Neural cell (in vitro differentiated cells): ENCODE results near the gene ATP8B1. TPM values are rescaled to one million over a fixed set of nuclear protein-coding genes. Genes with fewer than 3 reads are reported as not detected.
"Not testable (repeated sequence)": the region's sequence is repeated elsewhere in the genome, so short reads cannot be mapped to it uniquely, and the experiment has no call there.

Experiments
- H2AFZ ChIP-seq: fragments of 200-600, 300-800 bp; sonication (generic), shearing (Covaris generic); 2 replicates; pipeline ENCODE4 v1.6.0; 2014; ENCODE audit warnings: low read depth, mild to moderate bottlenecking, antibody characterized with exemption, low read length, moderate library complexity
- H3F3A ChIP-seq: fragments of 200-600 bp; shearing (Covaris generic); 2 replicates; pipeline ENCODE4 v1.6.1; 2016; ENCODE audit warnings: mild to moderate bottlenecking, moderate library complexity, mixed read lengths, antibody characterized with exemption, low read length; ENCODE audit not compliant: insufficient read depth, poor library complexity, severe bottlenecking
- H3K27ac ChIP-seq: fragments of 200-600, 300-800 bp; sonication (generic), shearing (Covaris generic); 2 replicates; pipeline ENCODE4 v1.5.1; 2014; ENCODE audit warnings: mild to moderate bottlenecking, low read length, moderate library complexity
- H3K27me3 ChIP-seq: fragments of 300-800, 200-600 bp; sonication (generic), shearing (Covaris generic); 2 replicates; pipeline ENCODE4 v1.6.0; 2014; ENCODE audit warnings: mild to moderate bottlenecking, low read depth, low read length, moderate library complexity; ENCODE audit not compliant: insufficient read depth
- H3K36me3 ChIP-seq: fragments of 300-800, 200-600 bp; sonication (generic), shearing (Covaris generic); 2 replicates; pipeline ENCODE4 v1.5.1; 2014; ENCODE audit warnings: mild to moderate bottlenecking, antibody characterized with exemption, low read length, moderate library complexity; ENCODE audit not compliant: insufficient read depth
- H3K4me2 ChIP-seq: fragments of 300-800, 200-600 bp; sonication (generic), shearing (Covaris generic); 2 replicates; pipeline ENCODE4 v1.6.0; 2014; ENCODE audit warnings: mild to moderate bottlenecking, low read length
- H3K4me3 ChIP-seq: fragments of 300-800, 200-600 bp; sonication (generic), shearing (Covaris generic); 2 replicates; pipeline ENCODE4 v1.5.1; 2014; ENCODE audit warnings: mild to moderate bottlenecking, low read length, moderate library complexity
- H3K79me2 ChIP-seq: fragments of 200-600 bp; shearing (Covaris generic); replicated peaks from 2 replicates; pipeline ENCODE4 v1.6.0; 2014; ENCODE audit warnings: mild to moderate bottlenecking, low read length, moderate library complexity; ENCODE audit not compliant: insufficient read depth
- H3K9ac ChIP-seq: fragments of 300-800, 200-600 bp; sonication (generic), shearing (Covaris generic); 2 replicates; pipeline ENCODE4 v1.6.1; 2016; ENCODE audit warnings: mild to moderate bottlenecking, low read length, mixed read lengths
- H3K9me2 ChIP-seq: fragments of 200-600 bp; shearing (Covaris generic); 2 replicates; pipeline ENCODE4 v1.6.1; 2016; ENCODE audit warnings: mild to moderate bottlenecking, low read length, mixed read lengths; ENCODE audit not compliant: insufficient read depth
- H3K9me3 ChIP-seq: fragments of 200-600, 300-800 bp; sonication (generic), shearing (Covaris generic); 2 replicates; pipeline ENCODE4 v1.6.1; 2016; ENCODE audit warnings: mild to moderate bottlenecking, mixed run types, low read length, moderate library complexity, mixed read lengths
- H4K20me1 ChIP-seq: fragments of 200-600 bp; shearing (Covaris generic); 2 replicates; pipeline ENCODE4 v1.6.1; 2016; ENCODE audit warnings: mild to moderate bottlenecking, mixed run types; ENCODE audit not compliant: insufficient read depth
- CTCF ChIP-seq: fragments of 450-650 bp; IDR thresholded peaks from 2 replicates; pipeline ENCODE4 v1.5.1; 2014; ENCODE audit warnings: antibody characterized with exemption, mild to moderate bottlenecking, moderate library complexity; ENCODE audit not compliant: poor library complexity, severe bottlenecking
- EP300 ChIP-seq: fragments of 450-650 bp; conservative IDR thresholded peaks from 2 replicates; pipeline ENCODE4 v1.6.1; 2014; ENCODE audit warnings: antibody characterized with exemption, mild to moderate bottlenecking, moderate library complexity; ENCODE audit not compliant: poor library complexity, severe bottlenecking
- EZH2 ChIP-seq: fragments of 200-600, 300-800 bp; shearing (Covaris generic), sonication (generic); IDR thresholded peaks from 2 replicates; pipeline ENCODE4 v1.6.1; 2014; ENCODE audit warnings: antibody characterized with exemption, low read length, borderline replicate concordance, mild to moderate bottlenecking; ENCODE audit not compliant: insufficient read depth, poor library complexity, severe bottlenecking
- MXI1 ChIP-seq: fragments of 450-650 bp; conservative IDR thresholded peaks from 2 replicates; pipeline ENCODE4 v1.6.1; 2014; ENCODE audit warnings: antibody characterized with exemption, mild to moderate bottlenecking; ENCODE audit not compliant: poor library complexity, severe bottlenecking
- POLR2AphosphoS5 ChIP-seq: IDR thresholded peaks from 2 replicates; pipeline ENCODE4 v1.6.1; 2012
- RAD21 ChIP-seq: fragments of 450-650 bp; conservative IDR thresholded peaks from 2 replicates; pipeline ENCODE4 v1.6.1; 2014; ENCODE audit warnings: antibody characterized with exemption, mild to moderate bottlenecking, moderate library complexity
- SMC3 ChIP-seq: fragments of 450-650 bp; conservative IDR thresholded peaks from 2 replicates; pipeline ENCODE4 v1.6.1; 2014; ENCODE audit warnings: antibody characterized with exemption, mild to moderate bottlenecking, moderate library complexity; ENCODE audit not compliant: poor library complexity
- TAF1 ChIP-seq: IDR thresholded peaks from 2 replicates; pipeline ENCODE4 v1.6.1; 2012; ENCODE audit warnings: low read depth
- polyA plus RNA-seq: library from polyadenylated mRNA; depleted of rRNA; stranded (reverse); fragments of >200 nt; gene quantifications from 2 replicates; pipeline ENCODE4 v1.2.3, GENCODE V29; 2014
- TF ChIP-seq, protein P1 (sequence below): IDR thresholded peaks from 2 replicates; pipeline ENCODE4 v1.6.1; 2012; ENCODE audit warnings: borderline replicate concordance

The ATP8B1 gene
- polyA plus RNA-seq, 1 donor from 2014 or later, result not detected

- Histone ChIP-seq H3K9me3 (no peaks in the 10 kb centered on the region), H3K9me2 (no peaks in the 10 kb centered on the region), H3K27me3 (no peaks in the 10 kb centered on the region), H3K27ac (no peak overlapping the region), H3K4me3 (no peak overlapping the region), H3K79me2 (no peaks in the 10 kb centered on the region), H3K9ac (no peak overlapping the region), H3K36me3 (no peaks in the 10 kb centered on the region), H3K4me2 (no peak overlapping the region), H2AFZ (no peak overlapping the region), H3F3A (no peaks in the 10 kb centered on the region), H4K20me1 (no peaks in the 10 kb centered on the region)
- TF ChIP-seq POLR2AphosphoS5, result no peak
- TF ChIP-seq RAD21, result no peak
- TF ChIP-seq, protein P1, sequence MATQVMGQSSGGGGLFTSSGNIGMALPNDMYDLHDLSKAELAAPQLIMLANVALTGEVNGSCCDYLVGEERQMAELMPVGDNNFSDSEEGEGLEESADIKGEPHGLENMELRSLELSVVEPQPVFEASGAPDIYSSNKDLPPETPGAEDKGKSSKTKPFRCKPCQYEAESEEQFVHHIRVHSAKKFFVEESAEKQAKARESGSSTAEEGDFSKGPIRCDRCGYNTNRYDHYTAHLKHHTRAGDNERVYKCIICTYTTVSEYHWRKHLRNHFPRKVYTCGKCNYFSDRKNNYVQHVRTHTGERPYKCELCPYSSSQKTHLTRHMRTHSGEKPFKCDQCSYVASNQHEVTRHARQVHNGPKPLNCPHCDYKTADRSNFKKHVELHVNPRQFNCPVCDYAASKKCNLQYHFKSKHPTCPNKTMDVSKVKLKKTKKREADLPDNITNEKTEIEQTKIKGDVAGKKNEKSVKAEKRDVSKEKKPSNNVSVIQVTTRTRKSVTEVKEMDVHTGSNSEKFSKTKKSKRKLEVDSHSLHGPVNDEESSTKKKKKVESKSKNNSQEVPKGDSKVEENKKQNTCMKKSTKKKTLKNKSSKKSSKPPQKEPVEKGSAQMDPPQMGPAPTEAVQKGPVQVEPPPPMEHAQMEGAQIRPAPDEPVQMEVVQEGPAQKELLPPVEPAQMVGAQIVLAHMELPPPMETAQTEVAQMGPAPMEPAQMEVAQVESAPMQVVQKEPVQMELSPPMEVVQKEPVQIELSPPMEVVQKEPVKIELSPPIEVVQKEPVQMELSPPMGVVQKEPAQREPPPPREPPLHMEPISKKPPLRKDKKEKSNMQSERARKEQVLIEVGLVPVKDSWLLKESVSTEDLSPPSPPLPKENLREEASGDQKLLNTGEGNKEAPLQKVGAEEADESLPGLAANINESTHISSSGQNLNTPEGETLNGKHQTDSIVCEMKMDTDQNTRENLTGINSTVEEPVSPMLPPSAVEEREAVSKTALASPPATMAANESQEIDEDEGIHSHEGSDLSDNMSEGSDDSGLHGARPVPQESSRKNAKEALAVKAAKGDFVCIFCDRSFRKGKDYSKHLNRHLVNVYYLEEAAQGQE, result no peak
- no peak for TF ChIP-seq EZH2
Measured at GRCh38 chr18:57827646-57828045, 24.5 kb upstream of the ATP8B1 start.

GRCh38 chr18:57826252-57826651, 23.1 kb upstream of the ATP8B1 start:
- H3K4me2 ChIP-seq, result no peak overlapping the region
- no peak overlapping the region for H2AFZ ChIP-seq
- no peaks in the 10 kb centered on the region for H3K79me2 ChIP-seq

DNA sequence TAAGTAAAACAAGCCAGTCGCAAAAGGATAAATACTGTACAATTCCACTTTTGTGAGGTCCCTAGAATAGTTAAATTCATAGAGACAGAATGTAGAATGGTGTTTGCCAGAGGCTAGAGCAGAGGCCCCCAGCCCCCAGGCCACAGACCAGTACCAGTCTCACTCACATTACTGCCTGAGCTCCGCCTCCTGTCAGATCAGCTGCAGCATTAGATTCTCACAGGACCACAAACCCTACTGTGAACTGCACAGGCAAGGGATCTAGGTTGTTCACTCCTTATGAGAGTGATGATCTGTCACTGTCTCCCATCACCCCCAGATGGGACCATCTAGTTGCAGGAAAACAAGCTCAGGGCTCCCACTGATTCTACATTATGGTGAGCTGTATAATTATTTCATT, 17.5 kb upstream of the ATP8B1 start:
- not testable (repeated sequence) for H3F3A ChIP-seq, H3K36me3 ChIP-seq, H3K4me3 ChIP-seq, H2AFZ ChIP-seq, H3K27ac ChIP-seq, H3K79me2 ChIP-seq, H3K9ac ChIP-seq, H3K4me2 ChIP-seq, H3K9me2 ChIP-seq, H3K27me3 ChIP-seq, H4K20me1 ChIP-seq, H3K9me3 ChIP-seq

More at GRCh38 chr18:57826252-57826651, 23.1 kb upstream of the ATP8B1 start:
- no peaks in the 10 kb centered on the region for H3K36me3 ChIP-seq
- H3K9ac ChIP-seq, result no peak overlapping the region
- no peak overlapping the region for H3K27ac ChIP-seq
- H3K4me3 ChIP-seq, result no peak overlapping the region
- H3K27me3 ChIP-seq, result no peaks in the 10 kb centered on the region
- H4K20me1 ChIP-seq, result no peaks in the 10 kb centered on the region
- H3K9me2 ChIP-seq, result no peaks in the 10 kb centered on the region
- TF ChIP-seq CTCF (no peak), MXI1 (no peak), EZH2 (no peak), SMC3 (no peak), TAF1 (no peak), RAD21 (no peak), EP300 (no peak), POLR2AphosphoS5 (no peak)
- TF ChIP-seq, protein P1, result no peak
- no peaks in the 10 kb centered on the region for H3F3A ChIP-seq
- H3K9me3 ChIP-seq, result no peaks in the 10 kb centered on the region
